ENCODE results near the gene GPR148.
"Not testable (repeated sequence)": the region's sequence is repeated elsewhere in the genome, so short reads cannot be mapped to it uniquely, and the experiment has no call there.

GPR148 gene

GRCh38 chr2:130726614-130727180 lies 2.2 kb upstream of the GPR148 start:
- peak overlapping the region; percentile 54 for H3K4me3 ChIP-seq (ENCODE audit: low read depth, low read length)
- DNase-seq (ENCODE audit: low read depth) = no peak
- no peak for TF ChIP-seq CTCF (IDR thresholded peaks at IDR 0.05; ENCODE audit: low read depth, low read length, missing control alignments)

- DNase-seq (ENCODE audit: low read depth) = peak; percentile 48
- TF ChIP-seq CTCF (IDR thresholded peaks at IDR 0.05; ENCODE audit: low read depth, low read length, missing control alignments) = no peak
- peak overlapping the region; percentile 54 for H3K4me3 ChIP-seq (ENCODE audit: low read depth, low read length)
Measured at GRCh38 chr2:130727286-130727924, 1.5 kb upstream of the GPR148 start.

GRCh38 chr2:130728007-130728454 lies 839 bp upstream of the GPR148 start:
- DNase-seq (ENCODE audit: low read depth) = no peak
- no peak for TF ChIP-seq CTCF (IDR thresholded peaks at IDR 0.05; ENCODE audit: low read depth, low read length, missing control alignments)
- 0 out of 2 replicates have a peak overlapping the region, but pooled peaks have one; percentile 5 for H3K4me3 ChIP-seq (ENCODE audit: low read depth, low read length)

GRCh38 chr2:130729322-130730299 lies 741 bp downstream of the GPR148 start:
- no peak for DNase-seq (ENCODE audit: low read depth)
- H3K4me3 ChIP-seq (ENCODE audit: low read depth, low read length) = no peak overlapping the region
- TF ChIP-seq CTCF (IDR thresholded peaks at IDR 0.05; ENCODE audit: low read depth, low read length, missing control alignments) = no peak

GRCh38 chr2:130732257-130732656 lies 3.4 kb downstream of the GPR148 start:
- H3K4me3 ChIP-seq (ENCODE audit: low read depth, low read length); DNase-seq (ENCODE audit: low read depth): not testable (repeated sequence)

DNA sequence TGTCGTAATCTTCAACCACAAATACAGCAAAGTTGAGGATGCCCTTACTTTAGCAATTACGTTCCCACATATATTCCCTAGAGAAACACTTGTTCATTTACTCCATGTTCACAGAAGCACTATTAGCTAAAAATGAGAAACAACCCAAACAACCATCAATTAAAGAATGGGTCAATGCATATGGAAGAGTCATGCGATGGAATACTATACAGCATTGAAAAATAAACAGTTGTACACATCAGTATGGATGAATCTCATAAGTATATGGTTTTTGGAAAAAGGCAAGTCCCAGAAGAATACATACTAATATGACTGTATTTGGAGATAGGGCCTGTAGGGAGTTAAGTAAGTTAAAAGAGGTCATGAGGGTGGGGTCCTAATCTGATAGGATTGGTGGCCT lies 6.3 kb downstream of the GPR148 start:
- DNase-seq (ENCODE audit: low read depth) = no peak
- no peak for TF ChIP-seq CTCF (IDR thresholded peaks at IDR 0.05; ENCODE audit: low read depth, low read length, missing control alignments)

GRCh38 chr2:130736487-130736886 lies 7.6 kb downstream of the GPR148 start:
- no peak for TF ChIP-seq CTCF (IDR thresholded peaks at IDR 0.05; ENCODE audit: low read depth, low read length, missing control alignments)
- no peak for DNase-seq (ENCODE audit: low read depth)
- H3K4me3 ChIP-seq (ENCODE audit: low read depth, low read length) = no peak overlapping the region

More for the DNA sequence above, 6.3 kb downstream of the GPR148 start:
- H3K4me3 ChIP-seq (ENCODE audit: low read depth, low read length) = no peak overlapping the region

All from GM12864 (cell line).